HG03520 (cell line): ENCODE results near the gene DOC2A.

Experiments
- ATAC-seq: cut with Tn5 transposase; IDR thresholded peaks from one replicate; pipeline ENCODE4 v1.9.1; 2021; ENCODE audit warnings: mild to moderate bottlenecking, moderate library complexity; ENCODE audit not compliant: unreplicated experiment

Gene DOC2A

DNA sequence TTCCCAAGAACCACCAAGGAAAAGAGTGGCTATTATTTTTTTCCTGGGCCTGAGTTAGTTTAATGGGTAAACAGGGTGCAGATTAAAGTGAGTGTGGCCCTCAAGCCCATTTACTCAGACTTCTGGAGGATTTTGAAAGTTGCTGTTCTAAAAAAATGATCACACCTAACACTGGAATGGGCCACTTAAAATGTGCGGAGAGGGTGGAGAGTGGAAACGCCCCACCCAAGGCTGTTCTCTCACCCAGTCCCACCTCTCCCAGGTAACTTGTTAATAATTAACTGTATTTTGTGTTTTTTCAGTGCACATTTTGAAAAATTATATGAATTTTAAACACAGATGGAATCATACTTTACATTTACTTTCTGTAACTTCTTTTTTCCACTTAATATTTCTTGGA is 20.8 kb downstream of the DOC2A start:
- ATAC-seq, result no peak

DNA sequence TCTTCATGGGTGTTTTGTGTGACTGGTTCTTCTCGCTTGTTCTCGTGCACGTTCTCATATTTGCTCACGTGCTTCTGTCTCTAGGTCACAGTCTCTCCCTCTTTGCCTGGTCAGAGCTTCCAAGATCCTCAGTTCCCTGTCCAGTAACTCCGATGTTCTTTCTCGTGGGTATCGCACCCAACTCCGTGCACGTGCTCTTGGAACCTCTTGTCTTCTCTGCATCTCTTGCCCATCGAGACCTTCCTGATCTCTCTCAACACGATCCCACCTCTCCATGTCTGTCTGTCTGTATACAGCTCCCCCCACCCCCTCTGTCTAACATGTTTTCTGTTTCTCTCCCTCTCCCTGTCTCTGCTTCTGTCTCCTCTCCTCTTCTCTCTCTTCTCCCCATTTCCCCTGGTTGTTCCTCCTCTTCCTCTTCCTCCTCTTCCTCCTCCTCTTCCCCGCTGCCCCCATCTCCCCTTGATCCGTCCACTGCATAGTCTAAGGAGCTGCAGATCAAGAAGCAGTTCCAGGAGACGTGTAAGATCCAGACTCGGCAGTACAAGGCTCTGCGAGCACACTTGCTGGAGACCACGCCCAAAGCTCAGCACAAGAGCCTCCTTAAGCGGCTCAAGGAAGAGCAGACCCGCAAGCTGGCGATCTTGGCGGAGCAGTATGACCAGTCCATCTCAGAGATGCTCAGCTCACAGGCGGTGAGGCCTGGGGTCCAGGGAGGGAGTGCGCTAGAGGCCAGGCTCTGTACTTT is 21.5 kb downstream of the DOC2A start:
- ATAC-seq, result no peak

DNA sequence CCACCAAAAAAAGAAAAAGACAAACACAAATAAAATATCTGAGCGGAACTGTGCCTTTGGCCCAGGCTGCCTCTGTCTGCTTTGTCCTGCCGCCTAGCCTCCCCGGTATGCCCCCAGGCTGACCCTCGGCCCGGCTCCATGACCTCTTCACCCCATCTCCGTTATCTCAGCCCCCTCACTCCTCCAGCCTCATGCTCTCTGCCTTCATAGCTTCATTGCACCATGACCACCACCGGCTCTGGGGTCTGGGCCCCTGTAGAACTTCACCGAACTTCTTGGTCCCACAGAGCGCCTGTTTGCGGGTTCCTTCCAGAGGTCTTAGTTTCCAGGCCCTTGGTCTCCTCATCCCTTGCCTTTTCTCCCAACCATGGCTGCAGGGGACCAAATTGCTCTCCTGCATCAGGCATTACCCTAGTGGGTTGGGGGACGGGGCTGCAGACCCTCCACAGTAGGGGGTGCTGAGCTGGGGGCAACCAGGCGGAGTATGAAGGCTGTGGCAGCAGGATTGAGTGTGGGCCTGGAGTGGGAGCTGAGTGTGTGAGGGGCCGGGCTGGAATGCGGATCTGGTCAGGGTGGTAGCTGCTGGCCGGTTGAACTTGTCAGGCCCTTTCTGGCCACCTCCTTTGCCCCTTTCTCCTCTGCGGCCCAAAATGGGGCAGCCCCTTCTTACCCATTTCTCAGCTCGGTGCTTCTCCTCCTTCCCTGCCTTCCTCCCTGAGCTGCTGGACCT is 22.3 kb downstream of the DOC2A start:
- ATAC-seq, result no peak

DNA sequence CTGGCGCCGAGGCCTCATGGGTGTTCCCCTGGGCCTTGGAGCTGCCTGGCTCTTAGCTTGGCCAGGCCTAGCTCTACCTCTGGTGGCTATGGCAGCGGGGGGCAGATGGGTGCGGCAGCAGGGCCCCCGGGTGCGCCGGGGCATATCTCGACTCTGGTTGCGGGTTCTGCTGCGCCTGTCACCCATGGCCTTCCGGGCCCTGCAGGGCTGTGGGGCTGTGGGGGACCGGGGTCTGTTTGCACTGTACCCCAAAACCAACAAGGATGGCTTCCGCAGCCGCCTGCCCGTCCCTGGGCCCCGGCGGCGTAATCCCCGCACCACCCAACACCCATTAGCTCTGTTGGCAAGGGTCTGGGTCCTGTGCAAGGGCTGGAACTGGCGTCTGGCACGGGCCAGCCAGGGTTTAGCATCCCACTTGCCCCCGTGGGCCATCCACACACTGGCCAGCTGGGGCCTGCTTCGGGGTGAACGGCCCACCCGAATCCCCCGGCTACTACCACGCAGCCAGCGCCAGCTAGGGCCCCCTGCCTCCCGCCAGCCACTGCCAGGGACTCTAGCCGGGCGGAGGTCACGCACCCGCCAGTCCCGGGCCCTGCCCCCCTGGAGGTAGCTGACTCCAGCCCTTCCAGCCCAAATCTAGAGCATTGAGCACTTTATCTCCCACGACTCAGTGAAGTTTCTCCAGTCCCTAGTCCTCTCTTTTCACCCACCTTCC is 23.3 kb downstream of the DOC2A start:
- ATAC-seq, result no peak

DNA sequence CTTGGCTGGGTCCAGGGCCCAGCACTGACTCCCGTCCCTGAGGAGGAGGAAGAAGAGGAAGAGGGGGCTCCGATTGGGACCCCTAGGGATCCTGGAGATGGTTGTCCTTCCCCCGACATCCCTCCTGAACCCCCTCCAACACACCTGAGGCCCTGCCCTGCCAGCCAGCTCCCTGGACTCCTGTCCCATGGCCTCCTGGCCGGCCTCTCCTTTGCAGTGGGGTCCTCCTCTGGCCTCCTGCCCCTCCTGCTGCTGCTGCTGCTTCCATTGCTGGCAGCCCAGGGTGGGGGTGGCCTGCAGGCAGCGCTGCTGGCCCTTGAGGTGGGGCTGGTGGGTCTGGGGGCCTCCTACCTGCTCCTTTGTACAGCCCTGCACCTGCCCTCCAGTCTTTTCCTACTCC is 23.9 kb downstream of the DOC2A start:
- ATAC-seq, result no peak

DNA sequence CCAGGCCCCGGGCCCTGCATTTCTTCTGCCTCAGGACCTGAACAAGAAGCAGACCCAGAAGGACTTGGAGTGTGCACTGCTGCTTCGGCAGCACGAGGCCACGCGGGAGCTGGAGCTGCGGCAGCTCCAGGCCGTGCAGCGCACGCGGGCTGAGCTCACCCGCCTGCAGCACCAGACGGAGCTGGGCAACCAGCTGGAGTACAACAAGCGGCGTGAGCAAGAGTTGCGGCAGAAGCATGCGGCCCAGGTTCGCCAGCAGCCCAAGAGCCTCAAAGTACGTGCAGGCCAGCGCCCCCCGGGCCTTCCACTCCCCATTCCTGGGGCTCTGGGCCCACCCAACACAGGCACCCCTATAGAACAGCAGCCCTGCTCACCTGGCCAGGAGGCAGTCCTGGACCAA is 24.6 kb downstream of the DOC2A start:
- no peak for ATAC-seq

DNA sequence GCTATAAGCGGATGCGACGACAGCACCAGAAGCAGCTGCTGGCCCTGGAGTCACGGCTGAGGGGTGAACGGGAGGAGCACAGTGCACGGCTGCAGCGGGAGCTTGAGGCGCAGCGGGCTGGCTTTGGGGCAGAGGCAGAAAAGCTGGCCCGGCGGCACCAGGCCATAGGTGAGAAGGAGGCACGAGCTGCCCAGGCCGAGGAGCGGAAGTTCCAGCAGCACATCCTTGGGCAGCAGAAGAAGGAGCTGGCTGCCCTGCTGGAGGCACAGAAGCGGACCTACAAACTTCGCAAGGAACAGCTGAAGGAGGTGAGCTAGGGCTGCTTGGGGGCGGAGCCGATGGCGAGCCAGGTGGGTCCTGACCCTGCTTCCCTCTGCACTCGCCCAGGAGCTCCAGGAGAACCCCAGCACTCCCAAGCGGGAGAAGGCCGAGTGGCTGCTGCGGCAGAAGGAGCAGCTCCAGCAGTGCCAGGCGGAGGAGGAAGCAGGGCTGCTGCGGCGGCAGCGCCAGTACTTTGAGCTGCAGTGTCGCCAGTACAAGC is 25.5 kb downstream of the DOC2A start:
- no peak for ATAC-seq

DNA sequence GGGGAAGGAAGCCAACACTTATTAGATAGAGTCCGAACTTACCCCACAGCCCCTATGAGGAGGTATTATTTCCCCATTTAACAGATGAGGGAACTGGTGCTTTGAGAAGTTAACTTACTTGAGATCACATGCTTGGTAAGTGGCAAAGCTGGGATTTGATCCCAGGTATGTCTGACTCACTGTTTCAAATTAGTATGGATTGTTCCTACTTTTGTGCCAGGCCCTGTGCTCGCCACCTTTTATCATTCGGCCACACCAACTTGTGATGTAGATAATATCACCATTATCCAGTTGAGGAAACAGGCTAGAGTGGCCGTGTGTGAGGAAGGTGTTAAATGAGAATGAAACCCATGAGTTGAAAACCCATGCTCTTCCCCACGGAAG is 26.1 kb downstream of the DOC2A start:
- ATAC-seq, result no peak

DNA sequence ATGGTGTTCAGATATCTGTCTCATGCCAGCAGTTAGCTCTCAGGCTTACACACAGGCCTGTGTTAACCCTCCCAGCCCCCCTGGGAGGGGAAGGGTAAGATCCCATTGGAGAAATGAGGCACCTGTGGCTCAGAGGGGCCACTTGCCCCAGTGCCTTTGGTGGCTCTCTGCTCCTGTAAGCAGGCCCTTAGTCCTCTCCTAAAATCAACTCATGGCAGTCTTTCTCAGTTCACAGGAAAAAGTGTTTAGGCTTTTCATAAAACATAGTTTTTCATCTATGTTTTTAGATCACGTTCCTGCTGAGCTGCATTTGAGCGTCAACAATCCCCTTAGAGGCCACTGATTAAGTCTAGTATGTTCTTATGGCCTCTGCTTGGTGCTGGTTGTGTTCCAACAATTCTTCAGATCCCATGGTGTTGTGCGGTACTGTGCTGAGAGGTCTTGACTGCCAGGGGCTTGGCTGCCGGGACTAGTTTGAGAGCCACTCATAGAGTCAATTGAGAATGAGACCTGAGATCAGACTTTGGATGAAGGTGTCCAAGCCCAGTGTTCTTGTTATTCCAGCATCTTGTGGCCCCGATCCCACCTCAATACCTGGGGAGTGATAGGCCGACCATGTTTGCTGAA is 26.6 kb downstream of the DOC2A start:
- no peak for ATAC-seq

DNA sequence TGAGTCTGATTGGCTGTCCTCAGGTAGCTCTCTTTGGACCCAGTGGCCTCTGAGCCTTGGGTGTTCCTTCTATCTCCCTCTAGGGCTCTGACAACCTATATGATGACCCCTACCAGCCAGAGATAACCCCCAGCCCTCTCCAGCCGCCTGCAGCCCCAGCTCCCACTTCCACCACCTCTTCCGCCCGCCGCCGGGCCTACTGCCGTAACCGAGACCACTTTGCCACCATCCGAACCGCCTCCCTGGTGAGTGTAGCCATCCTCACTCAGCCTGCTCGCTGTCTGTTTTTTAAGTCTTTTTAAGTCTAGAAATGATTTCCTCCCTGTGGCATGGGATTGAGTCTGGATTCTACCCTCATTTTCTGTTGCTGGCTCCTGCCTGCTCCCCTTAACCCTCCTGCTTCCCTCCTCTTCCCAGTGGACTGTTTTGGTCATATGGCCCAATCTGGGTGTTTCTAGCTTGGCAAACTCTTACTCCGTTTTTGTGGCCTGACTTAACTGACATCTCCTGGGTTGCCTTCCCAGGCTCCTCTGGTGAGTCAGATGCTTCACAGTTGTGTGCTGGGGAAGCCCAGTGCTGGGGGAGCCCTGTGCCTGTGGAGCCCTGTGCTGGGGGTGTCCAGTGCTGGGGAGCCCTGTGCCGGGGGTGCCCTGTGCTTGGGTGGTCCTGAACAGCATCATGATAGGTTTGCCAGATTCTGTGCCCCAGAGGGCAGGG is 27.2 kb downstream of the DOC2A start:
- no peak for ATAC-seq

DNA sequence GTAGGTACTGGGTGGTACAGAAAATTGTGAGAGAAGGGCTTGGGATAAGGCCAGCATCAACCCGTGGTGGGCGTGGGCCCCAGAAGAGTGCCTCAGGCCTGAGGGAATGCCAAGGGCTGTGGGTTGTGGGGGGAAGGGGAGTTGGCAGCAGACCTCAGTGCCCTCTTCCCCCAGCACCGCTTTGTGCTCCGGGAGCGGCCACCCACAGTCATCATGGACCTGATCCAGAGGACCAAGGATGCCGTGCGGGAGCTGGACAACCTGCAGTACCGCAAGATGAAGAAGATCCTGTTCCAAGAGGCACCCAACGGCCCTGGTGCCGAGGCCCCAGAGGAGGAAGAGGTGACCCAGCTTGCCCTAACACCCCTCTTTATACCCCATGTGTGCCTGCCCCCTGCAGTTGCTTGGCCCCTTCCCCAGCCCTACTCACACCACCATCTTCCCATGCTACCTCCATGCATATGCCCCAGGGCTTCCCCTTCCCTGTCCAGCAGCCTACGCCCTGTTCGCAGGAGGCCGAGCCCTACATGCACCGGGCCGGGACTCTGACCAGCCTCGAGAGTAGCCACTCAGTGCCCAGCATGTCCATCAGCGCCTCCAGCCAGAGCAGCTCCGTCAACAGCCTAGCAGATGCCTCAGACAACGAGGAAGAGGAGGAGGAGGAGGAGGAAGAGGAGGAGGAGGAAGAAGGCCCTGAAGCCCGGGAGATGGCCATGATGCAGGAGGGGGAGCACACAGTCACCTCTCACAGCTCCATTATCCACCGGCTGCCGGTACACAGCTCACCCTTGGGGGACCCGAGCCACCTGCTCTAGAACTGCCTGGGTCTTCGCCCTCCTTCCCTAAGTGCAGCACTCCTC is 28.0 kb downstream of the DOC2A start:
- ATAC-seq, result no peak

DNA sequence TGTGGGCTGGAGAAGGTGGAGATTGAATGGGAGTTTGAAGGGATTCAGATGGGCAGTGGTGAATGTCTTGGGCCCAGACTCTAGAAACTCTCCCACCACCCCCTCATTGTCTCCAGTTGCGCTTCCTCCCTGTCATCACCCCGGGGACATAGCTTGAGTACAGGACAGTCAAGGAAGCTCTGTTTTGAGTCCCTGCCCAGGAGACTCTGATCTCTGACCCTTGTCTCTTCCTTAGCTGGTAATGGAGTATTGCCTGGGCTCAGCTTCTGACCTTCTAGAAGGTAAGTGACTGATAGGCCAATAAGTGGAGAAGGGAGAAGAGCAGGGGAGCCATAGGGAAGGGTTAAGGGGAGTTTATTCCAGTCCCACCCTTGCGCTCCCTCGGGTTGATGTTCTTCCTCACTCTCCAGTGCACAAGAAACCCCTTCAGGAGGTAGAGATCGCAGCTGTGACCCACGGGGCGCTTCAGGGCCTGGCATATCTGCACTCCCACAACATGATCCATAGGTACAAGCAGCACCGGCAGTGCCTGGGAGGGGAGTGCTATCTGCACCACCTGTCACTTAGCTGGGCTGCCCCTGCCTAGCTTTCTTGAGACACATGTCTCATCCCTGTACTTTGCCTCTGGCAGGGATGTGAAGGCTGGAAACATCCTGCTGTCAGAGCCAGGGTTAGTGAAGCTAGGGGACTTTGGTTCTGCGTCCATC is 32.1 kb downstream of the DOC2A start:
- no peak for ATAC-seq

DNA sequence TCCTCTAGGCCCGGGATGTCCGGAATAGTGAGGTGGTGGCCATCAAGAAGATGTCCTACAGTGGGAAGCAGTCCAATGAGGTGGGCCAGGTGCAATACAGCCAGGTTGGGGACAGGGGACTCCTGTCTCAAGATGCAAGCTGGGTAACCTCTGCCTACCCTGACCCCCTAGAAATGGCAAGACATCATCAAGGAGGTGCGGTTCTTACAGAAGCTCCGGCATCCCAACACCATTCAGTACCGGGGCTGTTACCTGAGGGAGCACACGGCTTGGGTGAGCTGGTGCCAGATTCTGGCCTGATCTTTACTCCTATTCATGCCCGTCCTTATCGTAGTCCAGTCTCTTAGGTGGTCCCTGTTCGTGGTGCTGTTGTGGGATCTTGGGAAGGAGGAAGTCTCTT is 32.7 kb downstream of the DOC2A start:
- ATAC-seq, result no peak

DNA sequence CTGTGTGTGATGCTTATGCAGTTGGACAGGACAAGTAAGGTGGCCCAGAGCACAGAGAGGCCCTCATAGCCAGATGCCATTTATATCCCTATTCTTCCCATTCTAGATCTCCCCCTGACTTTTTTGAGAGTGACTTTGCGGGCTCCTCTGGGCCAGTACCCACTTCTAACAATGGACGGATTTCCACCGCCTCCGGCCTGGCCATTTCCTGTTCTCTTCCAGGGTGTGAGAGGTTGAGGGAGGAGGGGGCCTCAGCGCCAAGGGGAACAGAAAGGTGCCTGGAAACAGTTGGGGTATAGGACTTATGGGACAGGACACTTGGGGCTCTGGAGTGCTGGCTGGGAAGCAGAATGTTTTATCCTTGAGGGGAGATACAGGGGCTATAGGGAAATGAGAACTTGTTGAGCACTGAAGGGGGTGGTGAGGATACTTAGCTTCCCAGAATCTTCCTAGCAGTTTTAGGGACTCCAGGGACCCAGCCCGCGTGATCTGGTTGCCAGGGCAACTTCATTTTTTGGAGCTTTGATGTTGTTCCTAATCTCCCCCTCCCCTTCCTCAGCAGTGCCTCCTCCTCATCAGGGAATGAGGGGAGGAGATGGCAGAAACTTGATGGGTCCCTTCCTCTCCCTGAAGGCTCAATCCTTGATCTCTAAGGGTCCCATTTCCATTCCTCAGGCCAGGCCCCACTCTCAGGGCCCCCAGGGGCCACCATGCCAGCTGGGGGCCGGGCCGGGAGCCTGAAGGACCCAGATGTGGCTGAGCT is 33.6 kb downstream of the DOC2A start:
- ATAC-seq, result no peak

DNA sequence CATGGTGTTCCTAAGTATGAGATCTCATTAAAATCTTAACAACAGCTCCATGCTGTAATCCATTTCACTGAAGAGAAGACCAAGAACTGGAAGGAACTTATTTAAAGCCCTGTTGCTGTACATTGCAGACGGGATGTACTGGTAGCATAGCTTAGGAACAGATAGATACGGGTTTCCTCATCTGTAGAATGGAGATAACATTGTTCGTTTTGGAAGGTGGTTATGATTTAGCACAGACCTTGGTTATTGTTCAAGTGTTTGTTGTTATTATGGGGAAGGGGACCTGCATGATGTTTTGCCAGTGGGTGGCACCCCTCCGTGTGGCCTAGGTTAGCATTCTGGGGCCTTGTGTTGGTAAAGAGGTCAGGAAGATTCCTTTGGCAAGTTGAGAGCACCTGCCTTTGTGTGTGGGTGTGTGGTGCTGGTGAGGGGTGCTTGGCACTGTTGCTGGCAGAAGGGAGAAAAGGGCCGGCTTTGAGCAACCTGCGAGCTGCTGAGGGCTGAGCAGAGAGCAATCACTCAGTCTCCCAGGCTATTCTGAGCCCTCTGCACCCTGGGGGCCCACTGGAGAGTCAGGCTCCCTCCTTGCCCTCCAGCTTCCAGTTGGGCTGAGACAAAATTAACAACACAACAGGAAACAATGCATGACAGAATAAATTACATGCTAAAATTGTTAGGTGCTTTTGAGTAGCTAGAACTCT is 34.9 kb downstream of the DOC2A start:
- no peak for ATAC-seq

DNA sequence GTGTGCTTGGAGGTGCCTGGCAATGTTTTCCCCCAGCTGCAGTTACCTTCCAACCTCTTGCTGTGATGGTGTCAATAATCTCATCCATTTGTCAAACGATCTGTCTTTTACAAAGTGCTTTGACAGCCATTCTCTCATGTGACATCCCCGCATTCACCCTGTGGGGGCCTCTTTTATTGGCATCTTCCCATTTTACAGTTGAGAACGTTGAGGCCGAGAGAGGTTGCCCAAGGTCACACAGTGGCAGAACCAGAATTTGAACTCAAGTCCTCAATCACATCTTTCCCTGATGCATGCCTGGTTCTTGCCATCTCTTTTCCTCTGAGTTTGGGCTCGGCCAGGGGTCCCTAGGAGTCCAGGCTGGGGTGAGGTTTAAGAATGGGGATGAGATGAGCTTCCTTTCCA is 35.7 kb downstream of the DOC2A start:
- no peak for ATAC-seq

DNA sequence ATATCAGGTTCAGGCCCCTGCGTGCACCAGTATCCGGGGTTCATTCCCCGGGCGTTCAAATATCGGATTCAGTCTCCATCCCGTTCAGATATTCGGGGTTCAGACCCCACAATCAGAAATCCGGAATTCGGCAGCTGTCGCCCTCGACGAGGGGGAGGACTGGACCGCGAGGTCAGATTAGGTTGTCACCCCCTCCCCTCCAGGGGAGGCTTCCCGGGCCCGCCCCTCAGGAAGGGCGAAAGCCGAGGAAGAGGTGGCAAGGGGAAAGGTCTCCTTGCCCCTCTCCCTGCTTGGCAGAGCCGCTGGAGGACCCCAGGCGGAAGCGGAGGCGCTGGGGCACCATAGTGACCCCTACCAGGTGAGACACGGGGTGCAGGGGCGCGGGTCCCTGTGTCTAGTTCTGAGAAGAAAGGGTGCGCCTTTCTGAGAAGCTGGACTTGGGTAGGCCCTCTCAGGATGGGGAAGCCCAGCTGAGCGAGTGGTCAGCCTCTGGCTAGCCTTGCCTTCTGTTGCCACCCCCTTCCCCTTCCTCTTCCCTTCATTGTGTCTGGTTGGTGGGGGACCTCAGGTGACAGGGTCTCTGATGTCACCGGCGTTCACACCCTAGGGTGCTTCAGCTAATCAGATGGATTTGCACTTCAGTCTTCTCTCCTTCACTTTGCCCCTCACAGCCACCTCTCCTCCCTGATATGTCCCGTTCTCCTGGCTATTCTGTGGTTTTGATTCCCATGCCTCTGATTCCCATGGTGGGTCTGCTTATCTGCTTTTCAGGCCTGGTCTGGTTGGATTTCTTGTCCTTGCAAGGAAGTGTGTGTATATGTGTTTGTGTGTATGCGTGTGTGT is 36.3 kb downstream of the DOC2A start:
- no peak for ATAC-seq
